HG03457 (cell line): ENCODE results near the gene PLEKHA6.
"Not testable (repeated sequence)": the region's sequence is repeated elsewhere in the genome, so short reads cannot be mapped to it uniquely, and the experiment has no call there.

Experiments
- ATAC-seq: cut with Tn5 transposase; IDR thresholded peaks from one replicate; pipeline ENCODE4 v1.9.1; 2021; ENCODE audit warnings: moderate number of reproducible peaks; ENCODE audit not compliant: unreplicated experiment

Gene PLEKHA6

GRCh38 chr1:204318324-204318723 lies 41.4 kb downstream of the PLEKHA6 start:
- ATAC-seq = no peak

GRCh38 chr1:204317170-204317569 lies 42.6 kb downstream of the PLEKHA6 start:
- ATAC-seq = no peak

GRCh38 chr1:204316164-204316563 lies 43.6 kb downstream of the PLEKHA6 start:
- no peak for ATAC-seq

DNA sequence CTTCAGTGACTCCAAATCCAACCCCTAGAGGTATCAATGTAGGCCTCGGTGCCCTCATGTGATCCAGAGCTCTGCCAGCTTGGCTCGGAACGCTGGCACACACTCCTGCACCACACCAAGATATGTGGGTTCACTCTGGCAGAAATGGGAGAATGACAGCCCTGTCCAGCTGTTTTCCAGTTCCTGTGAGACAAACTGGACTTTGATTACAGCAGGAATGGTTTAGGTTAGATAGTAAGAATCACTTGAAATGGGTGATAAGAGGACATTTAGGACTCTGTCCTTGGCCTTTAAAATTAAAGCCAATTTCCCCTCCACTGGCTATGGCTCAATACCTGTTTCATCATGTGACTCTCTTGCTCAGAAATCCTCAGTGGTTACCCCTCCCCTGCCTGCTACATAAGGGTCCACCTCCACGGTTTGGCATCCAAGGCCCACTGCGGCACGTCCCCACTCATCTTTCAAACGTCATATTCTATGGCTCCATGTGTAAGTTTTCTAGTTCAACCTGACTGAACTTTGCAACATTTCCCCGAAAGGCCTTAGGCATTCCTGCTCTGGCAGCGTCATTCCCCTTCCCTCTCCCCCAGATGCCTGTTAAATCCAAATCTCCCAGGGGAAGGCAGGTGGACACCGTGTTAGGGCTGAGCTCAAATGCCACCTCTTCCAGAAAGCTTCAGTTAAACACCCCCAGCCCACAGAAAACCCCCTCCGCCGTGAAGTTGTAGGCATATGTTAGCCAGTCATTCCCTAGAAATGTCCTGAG lies 44.7 kb downstream of the PLEKHA6 start:
- no peak for ATAC-seq

GRCh38 chr1:204314171-204314892 lies 45.4 kb downstream of the PLEKHA6 start:
- no peak for ATAC-seq

DNA sequence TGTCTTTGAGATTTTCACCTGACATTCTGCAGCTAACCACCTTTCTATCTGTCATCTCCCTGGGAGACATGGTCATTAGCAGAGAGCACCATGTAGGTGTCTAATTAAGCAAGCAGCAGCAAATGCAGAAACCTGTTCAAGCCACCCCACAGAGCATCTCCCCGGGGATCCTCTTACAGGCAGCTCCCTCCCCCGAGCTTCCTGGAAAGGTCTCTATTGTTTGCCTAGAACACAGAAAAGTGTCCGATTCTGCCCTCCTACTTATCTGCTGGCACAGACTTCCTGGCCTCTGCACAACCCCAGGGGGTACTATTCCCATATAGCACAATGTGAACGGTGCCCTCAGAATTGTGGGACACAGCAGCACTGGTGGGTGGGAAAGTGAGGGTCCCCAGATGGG lies 46.1 kb downstream of the PLEKHA6 start:
- no peak for ATAC-seq

DNA sequence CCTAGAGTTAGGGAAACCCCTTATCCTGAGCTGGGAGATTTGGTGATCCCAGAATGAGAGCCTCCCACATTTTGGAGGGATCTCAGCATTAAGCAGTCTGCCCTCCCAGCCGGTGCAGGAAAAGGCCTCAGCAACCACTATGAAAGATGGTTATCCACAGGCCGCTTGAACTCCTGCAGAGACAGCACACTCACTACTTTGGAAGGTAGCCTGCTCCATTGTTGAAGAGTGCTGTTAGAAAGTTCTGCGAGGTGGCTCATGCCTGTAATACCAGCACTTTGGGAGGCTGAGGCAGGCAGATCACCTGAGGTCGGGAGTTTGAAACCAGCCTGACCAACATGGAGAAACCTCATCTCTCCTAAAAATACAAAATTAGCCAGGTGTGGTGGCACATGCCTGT lies 48.8 kb downstream of the PLEKHA6 start:
- not testable (repeated sequence) for ATAC-seq

- no peak for ATAC-seq
Observed at GRCh38 chr1:204308023-204308628, 51.6 kb downstream of the PLEKHA6 start.

DNA sequence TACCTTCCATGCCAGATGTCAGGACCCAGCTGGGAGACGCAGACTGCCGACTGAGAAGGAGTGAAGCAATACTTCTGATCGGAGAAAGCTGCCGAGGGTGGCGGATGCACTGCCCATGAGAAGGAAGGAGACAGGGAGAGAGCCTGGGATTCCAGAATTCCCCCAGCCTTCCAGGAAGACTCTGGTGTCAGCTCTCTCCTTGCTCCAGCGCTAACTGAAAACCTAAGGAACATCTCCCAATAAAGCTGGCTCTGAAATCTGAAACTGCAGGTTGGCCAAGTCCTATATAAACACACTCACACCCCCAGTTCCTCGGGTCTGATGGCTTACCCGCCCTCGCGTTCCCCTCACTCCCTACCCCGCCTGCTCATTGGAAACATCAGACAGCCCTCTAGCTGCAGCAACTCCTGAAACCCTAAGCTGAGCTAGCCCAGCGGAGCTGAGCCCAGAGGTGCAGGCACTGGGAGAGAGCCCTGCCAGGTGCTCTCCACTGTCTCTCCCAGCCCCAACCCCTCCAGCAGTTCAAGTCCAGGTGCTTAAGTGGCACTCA lies 52.3 kb downstream of the PLEKHA6 start:
- no peak for ATAC-seq

GRCh38 chr1:204306076-204306475 lies 53.7 kb downstream of the PLEKHA6 start:
- ATAC-seq = no peak

DNA sequence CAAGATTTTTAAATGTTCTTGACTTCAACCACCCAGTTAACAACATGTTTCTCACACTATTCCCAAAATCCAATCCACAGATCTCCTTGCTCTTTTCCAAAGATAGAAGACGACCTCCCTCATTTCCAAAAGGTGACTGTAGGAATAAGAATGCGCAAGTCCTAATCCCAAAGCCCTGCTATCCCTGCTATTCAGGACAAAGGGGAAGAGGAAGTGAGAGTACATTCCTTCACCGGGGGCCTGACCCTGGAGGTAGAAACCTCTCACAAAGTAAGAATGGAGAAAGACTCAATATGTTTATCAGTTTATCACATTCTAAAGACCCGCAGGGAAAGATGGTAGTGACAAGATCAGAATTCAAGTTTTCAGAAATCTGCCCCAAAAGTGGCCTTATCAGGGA lies 55.7 kb downstream of the PLEKHA6 start:
- no peak for ATAC-seq

- no peak for ATAC-seq
Observed at GRCh38 chr1:204302769-204303168, 57.0 kb downstream of the PLEKHA6 start.

GRCh38 chr1:204301171-204301957 lies 58.4 kb downstream of the PLEKHA6 start:
- no peak for ATAC-seq

GRCh38 chr1:204299814-204300365 lies 59.8 kb downstream of the PLEKHA6 start:
- ATAC-seq = no peak

DNA sequence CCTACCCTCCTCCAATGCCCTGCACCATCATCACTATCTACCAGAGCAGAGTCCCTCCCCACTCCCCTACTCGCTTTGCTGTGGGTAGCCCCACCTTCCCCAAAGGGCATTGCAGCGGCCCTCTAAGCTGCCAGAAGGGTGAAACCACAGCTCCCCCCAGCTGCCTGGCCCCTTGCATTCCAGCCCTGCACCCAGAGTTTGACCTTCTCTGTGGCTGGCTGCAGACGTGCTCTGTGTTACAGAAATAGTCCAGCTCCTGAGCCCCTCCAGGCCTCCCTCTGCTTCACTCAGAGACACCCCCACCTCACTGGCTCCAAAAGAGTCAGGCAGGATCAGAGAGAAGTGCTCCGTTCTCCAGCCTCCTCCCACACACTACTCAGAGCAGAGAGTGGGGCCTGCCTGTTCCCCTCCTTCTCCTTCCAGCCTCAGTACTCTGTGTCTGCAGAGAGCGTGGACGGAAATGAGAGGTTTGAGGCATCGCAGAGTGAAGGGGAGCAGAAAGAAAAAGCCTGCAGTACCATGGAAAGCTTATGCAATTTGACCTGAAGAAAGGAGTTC lies 63.2 kb downstream of the PLEKHA6 start:
- ATAC-seq = no peak

GRCh38 chr1:204295671-204296070 lies 64.1 kb downstream of the PLEKHA6 start:
- ATAC-seq = no peak

- ATAC-seq = no peak
Observed at GRCh38 chr1:204294357-204294756, 65.4 kb downstream of the PLEKHA6 start.

DNA sequence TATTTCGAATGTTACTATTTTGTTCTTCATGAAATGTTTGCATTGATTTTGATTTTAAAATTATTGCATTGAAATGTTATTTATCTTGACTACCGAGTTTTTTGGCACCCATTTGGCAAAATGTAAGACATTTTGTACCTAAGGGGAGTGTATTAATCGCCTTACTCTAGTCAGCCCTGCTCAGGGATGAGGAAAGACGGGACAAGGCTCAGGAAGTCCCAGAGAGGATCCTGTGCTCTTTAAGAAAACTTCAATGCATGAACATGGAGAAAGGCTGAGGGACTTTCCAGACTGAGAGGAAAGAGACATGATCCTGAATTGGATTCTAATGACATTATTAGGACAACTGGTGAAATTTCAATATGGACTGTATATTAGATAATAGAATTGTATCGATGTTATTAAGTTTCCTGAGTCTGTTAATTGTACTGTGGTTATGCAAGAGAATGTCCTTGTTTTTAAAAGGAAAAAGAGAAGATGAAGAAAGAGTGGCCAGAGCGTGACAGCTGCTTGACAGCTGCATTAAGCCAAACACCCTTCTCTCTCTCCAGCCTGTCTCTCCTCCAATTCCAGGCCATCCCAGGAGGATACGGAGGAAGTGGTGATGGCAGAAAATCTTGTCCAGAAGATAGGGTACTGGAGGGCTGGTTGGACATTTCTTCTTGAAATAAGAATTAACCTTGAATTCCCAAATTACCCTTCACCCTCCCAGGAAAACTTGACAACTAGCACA lies 66.0 kb downstream of the PLEKHA6 start:
- no peak for ATAC-seq

GRCh38 chr1:204292740-204293139 lies 67.0 kb downstream of the PLEKHA6 start:
- ATAC-seq = no peak

- ATAC-seq = no peak
Observed at GRCh38 chr1:204289280-204289679, 70.4 kb downstream of the PLEKHA6 start.
